Astrocyte (in vitro differentiated cells and primary cell): ENCODE data around the gene MGAT5.

Experiments used
- CTCF ChIP-seq: IDR thresholded peaks from 2 replicates; pipeline ENCODE4 v1.5.1; 2011; ENCODE audit warnings: low read depth, mild to moderate bottlenecking, inconsistent platforms, low read length, moderate library complexity; ENCODE audit not compliant: insufficient read depth
- EZH2 ChIP-seq: IDR thresholded peaks from 2 replicates; pipeline ENCODE4 v1.6.1; 2012; ENCODE audit warnings: mild to moderate bottlenecking, low read length, inconsistent platforms; ENCODE audit not compliant: insufficient read depth

- TF ChIP-seq CTCF (no peak), EZH2 (no peak)
These were observed 244.8 kb downstream of the MGAT5 start for GRCh38 chr2:134498654-134499053.
